ENCODE data around the gene IST1.
A peak's percentile ranks its signal among the peaks of the same experiment; 100 is the strongest.

Gene IST1

DNA sequence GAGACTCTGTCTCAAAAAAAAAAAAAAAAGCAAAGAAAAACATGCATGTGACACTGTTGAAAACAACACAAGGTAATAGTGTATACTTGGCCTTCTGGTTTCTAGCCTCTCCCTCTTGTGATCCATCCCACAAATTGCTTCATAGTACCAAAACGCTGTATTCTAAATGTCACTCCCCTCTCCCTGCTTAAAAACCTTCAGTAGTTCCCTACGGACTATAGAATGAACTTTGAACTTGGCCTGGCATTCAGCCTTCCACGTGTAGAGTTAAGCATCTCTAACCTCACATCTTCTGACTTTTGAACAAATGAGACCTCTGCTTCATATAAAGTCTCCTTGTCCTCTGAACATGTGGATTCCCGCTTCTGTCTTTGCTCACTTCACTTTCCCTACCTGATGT, 16.4 kb upstream of the IST1 start:
- DNase-seq (ENCODE audit: low read depth): no peak
- TF ChIP-seq, protein P1, sequence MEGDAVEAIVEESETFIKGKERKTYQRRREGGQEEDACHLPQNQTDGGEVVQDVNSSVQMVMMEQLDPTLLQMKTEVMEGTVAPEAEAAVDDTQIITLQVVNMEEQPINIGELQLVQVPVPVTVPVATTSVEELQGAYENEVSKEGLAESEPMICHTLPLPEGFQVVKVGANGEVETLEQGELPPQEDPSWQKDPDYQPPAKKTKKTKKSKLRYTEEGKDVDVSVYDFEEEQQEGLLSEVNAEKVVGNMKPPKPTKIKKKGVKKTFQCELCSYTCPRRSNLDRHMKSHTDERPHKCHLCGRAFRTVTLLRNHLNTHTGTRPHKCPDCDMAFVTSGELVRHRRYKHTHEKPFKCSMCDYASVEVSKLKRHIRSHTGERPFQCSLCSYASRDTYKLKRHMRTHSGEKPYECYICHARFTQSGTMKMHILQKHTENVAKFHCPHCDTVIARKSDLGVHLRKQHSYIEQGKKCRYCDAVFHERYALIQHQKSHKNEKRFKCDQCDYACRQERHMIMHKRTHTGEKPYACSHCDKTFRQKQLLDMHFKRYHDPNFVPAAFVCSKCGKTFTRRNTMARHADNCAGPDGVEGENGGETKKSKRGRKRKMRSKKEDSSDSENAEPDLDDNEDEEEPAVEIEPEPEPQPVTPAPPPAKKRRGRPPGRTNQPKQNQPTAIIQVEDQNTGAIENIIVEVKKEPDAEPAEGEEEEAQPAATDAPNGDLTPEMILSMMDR (IDR thresholded peaks at IDR 0.05; ENCODE audit: insufficient read depth, low read depth, low read length, missing control alignments): no peak
- H3K4me3 ChIP-seq (ENCODE audit: low read depth, low read length): no peak overlapping the region

DNA sequence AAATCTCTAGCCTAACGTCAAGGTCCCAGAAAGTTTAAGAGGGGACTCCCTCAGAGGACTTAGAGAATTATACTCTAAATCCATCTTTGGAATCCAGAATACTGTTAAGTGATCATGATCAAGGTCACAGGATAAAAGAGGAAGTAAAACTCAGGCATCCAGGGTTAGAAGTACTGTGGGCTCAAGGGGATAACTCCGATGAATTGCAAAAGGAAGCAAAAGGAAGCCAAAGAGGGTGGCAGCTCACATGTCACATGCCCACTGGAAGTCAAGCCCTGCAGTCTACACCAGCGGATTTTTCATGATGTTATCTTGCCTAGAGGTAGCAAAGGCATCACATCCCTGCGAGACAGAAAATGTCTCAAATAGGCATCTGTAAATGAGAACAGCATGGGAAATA, 15.2 kb upstream of the IST1 start:
- TF ChIP-seq, protein P1 (IDR thresholded peaks at IDR 0.05; ENCODE audit: insufficient read depth, low read depth, low read length, missing control alignments): no peak
- no peak for DNase-seq (ENCODE audit: low read depth)
- no peak overlapping the region for H3K4me3 ChIP-seq (ENCODE audit: low read depth, low read length)

DNA sequence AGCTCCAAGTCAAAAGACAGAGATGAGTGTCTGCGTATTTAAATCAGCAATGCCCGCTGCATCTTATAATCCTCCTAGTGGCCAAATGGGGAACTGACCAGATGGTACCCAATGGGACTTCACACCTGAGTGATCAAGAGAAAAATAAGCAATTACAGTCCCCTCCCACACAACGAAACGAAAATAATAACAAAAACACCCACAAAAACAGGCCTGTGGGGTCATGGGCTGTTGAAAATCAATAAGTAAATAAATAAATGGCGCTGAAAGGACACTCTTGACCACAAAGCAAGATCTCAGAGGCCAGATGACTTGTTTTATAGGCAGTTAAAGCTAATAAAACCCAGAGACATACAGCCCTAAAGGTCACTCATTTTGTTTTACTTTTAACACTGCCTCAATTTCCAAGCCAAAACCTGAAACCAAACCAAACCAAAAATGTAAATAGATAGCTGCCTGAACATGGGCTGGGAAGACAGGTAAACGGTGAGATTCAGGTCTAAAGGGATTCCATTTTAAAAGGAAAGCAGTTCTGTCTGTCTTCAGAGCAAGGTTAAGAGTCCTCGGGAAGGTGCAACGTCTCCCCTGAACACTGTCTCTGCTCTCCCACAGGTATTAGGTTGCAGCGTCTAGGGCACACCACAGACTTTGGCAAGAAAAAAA, 12.7 kb upstream of the IST1 start:
- TF ChIP-seq, protein P1 (IDR thresholded peaks at IDR 0.05; ENCODE audit: insufficient read depth, low read depth, low read length, missing control alignments): peak; percentile 75
- H3K4me3 ChIP-seq (ENCODE audit: low read depth, low read length): peak overlapping the region; percentile 91
- peak; percentile 94 for DNase-seq (ENCODE audit: low read depth)

DNA sequence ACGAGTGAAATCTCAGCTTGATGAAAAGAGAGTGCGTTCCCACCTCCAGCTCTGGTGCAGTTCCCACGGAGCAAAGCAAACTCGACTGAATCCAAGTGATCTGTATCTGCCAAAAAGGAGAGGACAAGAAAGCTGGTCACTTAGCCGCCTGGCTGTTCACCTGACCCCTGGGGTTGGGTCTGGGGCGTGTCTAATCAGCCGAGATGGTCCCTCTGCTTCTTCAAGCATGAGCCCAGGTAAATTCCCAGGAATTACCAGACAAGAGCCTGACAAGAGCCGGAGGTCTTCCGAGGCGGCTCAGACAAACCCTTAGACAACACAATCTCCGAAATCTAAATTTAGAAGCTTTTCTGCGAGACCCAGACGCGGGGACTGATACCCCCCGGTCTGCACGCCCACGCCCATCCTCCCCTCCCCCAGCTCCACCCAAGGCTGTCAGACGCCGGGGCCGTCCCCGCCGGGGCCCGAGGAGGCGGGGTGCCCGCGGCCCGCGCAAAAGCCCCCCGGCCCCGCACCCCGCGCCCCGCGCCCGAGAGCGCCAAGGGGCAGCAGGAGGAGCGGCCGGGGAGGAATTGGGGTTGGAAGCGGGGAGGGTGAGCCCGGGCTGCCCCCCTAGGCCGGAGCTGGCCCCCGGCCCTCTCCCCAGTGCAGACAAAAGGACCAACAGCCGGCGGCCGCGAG, 12.0 kb upstream of the IST1 start:
- TF ChIP-seq, protein P1 (IDR thresholded peaks at IDR 0.05; ENCODE audit: insufficient read depth, low read depth, low read length, missing control alignments): peak; percentile 46
- peak; percentile 50 for DNase-seq (ENCODE audit: low read depth)
- H3K4me3 ChIP-seq (ENCODE audit: low read depth, low read length): peak overlapping the region; percentile 91

DNA sequence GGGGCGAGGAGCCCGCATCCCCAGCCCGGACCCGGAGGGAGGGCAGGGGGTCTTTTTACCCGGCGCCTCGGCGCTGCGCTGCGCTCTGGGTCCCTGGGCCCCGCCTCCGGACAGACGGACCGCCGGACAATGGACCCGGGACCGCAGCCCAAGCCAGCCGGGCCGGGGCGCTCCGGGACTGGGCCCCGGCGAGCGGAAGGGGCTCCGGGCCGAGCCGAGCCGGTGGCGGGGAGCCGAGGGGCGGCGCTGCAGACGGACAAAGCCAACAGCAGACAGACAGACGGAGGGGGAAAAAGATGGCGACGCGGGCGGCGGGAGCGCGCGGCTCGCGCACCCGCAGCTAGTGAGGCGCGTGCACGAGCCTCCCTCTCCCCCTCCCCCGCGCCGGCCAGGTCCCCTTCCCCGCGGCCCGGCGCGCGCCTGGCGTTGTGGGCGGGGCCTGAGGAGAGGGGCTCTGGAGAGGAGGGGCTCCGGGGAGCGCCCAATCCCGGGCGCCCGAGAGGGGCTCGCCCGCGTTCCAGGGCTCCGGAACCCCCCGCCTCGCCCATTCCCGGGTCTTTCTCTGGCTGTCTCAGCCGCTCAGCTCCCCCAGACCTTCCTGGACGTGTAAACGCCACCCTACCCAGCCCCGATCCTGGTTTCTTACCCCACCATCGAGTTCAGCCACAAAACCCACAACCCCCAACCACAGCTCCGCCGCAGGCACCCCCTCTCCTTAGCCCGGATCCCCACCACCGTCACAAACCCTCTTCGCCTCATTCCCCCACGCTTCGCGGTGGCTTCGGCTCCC, 11.3 kb upstream of the IST1 start, which contains the start of gene ZNF821:
TSS of gene ZNF821 (minus strand) at position 334 of the 790 bp plus-strand sequence. CDS start 4,236 bp downstream, outside the sequence.
- peak within 1 kb of the TSS; percentile 91 for H3K4me3 ChIP-seq (ENCODE audit: low read depth, low read length)
- TF ChIP-seq, protein P1 (IDR thresholded peaks at IDR 0.05; ENCODE audit: insufficient read depth, low read depth, low read length, missing control alignments): no peak
- DNase-seq (ENCODE audit: low read depth): peak; percentile 87

DNA sequence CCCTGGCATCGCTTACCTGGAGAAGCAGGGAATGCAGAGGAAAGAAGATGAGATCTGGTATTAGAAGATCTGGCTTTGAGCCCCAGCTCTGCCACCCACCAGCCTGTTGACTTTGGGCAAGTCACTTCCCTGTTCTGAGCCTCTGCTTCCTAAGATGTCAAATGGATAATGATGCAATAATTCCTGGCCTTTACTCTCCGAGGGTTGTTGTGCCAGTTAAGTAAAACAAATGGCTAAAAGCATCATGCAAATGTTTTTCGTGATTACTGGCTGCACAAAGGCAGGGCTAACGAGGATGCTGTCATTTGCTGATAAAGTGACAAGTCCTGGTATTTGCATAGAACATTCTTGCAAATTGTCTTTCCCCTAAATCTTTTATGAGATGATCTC, 10.1 kb upstream of the IST1 start:
- no peak for DNase-seq (ENCODE audit: low read depth)
- no peak overlapping the region; the same call in 1 of the 2 replicates for H3K4me3 ChIP-seq (ENCODE audit: low read depth, low read length)
- TF ChIP-seq, protein P1 (IDR thresholded peaks at IDR 0.05; ENCODE audit: insufficient read depth, low read depth, low read length, missing control alignments): no peak

Data from GM12865 (cell line).